HepG2 (cell line): ENCODE results near the gene FAM210A. TPM values are rescaled to one million over a fixed set of nuclear protein-coding genes. Genes with fewer than 3 reads are reported as not detected.

Experiments used
- ATAC-seq: fragments of 200-7000 bp; cut with Tn5 transposase; 3 replicates; pipeline ENCODE4 v1.9.1; 2020; ENCODE audit warnings: mild to moderate bottlenecking, moderate library complexity
- BruUV-seq: library from RNA; stranded (reverse); fragments of 400-500 nt; replicated peaks from 2 replicates; lab custom pipeline; 2021; lab: Mats Ljungman, UMichigan
- CTCF ChIA-PET: fragments of 300-600 bp; formaldehyde crosslinking; extraction: SDS; loops from one replicate; lab custom pipeline; 2021; ENCODE audit warnings: low total read pairs, inconsistent platforms, low intra/inter-chr PET ratio; lab: Yijun Ruan, JAX
- POLR2A ChIA-PET: fragments of 350-600 bp; sonication (Branson Sonifier 250); formaldehyde crosslinking; loops from one replicate; lab custom pipeline; 2020; ENCODE audit warnings: antibody characterized with exemption, inconsistent platforms; lab: Yijun Ruan, JAX
- DNase-seq: peaks from one replicate; pipeline ENCODE4 v3.0.0-alpha.2; 2015; ENCODE audit warnings: low spot score
- FAIRE-seq: peaks from 3 replicates; lab custom pipeline; 2011; peaks lifted over from hg19 to GRCh38; lab: Jason Lieb, UNC
- H2AFZ ChIP-seq: one replicate; pipeline ENCODE4 v1.6.1; 2011; ENCODE audit warnings: low read length, inconsistent platforms
- H3K27ac ChIP-seq: fragments of 300-600 bp; 3 replicates; pipeline ENCODE4 v1.8.0; 2011; ENCODE audit warnings: mixed run types, mild to moderate bottlenecking, mixed read lengths, low read length, inconsistent platforms; ENCODE audit not compliant: insufficient read depth; ENCODE audit errors: extremely low read length
- H3K27me3 ChIP-seq, 2 experiments: fragments of 200-600 bp in 1 of 2; 2 replicates in 1 of 2; 3 replicates in 1 of 2; pipeline versions ENCODE4 v1.6.0 to v1.8.0; 2011; ENCODE audit warnings: low read length in 2 of 2, mild to moderate bottlenecking in 2 of 2, moderate library complexity in 2 of 2, inconsistent platforms in 1 of 2; ENCODE audit not compliant: insufficient read depth in 2 of 2, control insufficient read depth in 1 of 2
- H3K36me3 ChIP-seq, 2 experiments: fragments of 200-600 bp in 1 of 2; replicated peaks in 1 of 2; 2 replicates in 1 of 2; 3 replicates in 1 of 2; pipeline versions ENCODE4 v1.5.1 to v1.8.0; 2011; ENCODE audit warnings: low read length in 2 of 2, inconsistent platforms in 1 of 2; ENCODE audit not compliant: insufficient read depth in 2 of 2, control insufficient read depth in 1 of 2
- H3K4me1 ChIP-seq: 2 replicates; pipeline ENCODE4 v1.5.1; 2012; ENCODE audit warnings: low read length, inconsistent platforms; ENCODE audit not compliant: insufficient read depth
- H3K4me2 ChIP-seq: 2 replicates; pipeline ENCODE4 v1.6.0; 2011; ENCODE audit warnings: low read depth, low read length, inconsistent platforms
- H3K4me3 ChIP-seq, 3 experiments: fragments of 200-600 bp in 1 of 3; sonication (generic), shearing (Covaris generic) in 1 of 3; replicated peaks in 1 of 3; 2 replicates each; pipeline ENCODE4 v1.5.1; 2011 to 2016; ENCODE audit warnings: low read length in 3 of 3, inconsistent platforms in 2 of 3, low read depth in 2 of 3, mild to moderate bottlenecking in 2 of 3, control low read depth in 1 of 3, mixed read lengths in 1 of 3; ENCODE audit not compliant: insufficient read depth in 1 of 3
- H3K79me2 ChIP-seq: one replicate; pipeline ENCODE4 v1.6.1; 2011; ENCODE audit warnings: low read length, inconsistent platforms; ENCODE audit not compliant: insufficient read depth
- H3K9ac ChIP-seq: 2 replicates; pipeline ENCODE4 v1.6.0; 2011; ENCODE audit warnings: mild to moderate bottlenecking, low read depth, low read length, inconsistent platforms; ENCODE audit not compliant: insufficient read depth
- H3K9me3 ChIP-seq: 2 replicates; pipeline ENCODE4 v1.5.1; 2012; ENCODE audit warnings: mild to moderate bottlenecking, low read length
- H4K20me1 ChIP-seq: 2 replicates; pipeline ENCODE4 v1.6.0; 2011; ENCODE audit warnings: inconsistent platforms, mild to moderate bottlenecking, low read length, moderate library complexity; ENCODE audit not compliant: insufficient read depth
- CAMTA2 ChIP-seq: sonication (generic); formaldehyde crosslinking; IDR thresholded peaks from 2 replicates; pipeline ENCODE4 v1.4.0; 2020; ENCODE audit warnings: mild to moderate bottlenecking, missing genetic modification reagents, borderline replicate concordance
- ELK4 ChIP-seq: sonication (generic); formaldehyde crosslinking; IDR thresholded peaks from 2 replicates; pipeline ENCODE4 v1.9.0; 2021; ENCODE audit warnings: missing genetic modification reagents, borderline replicate concordance
- GLI4 ChIP-seq: sonication (generic); formaldehyde crosslinking; IDR thresholded peaks from 2 replicates; pipeline ENCODE4 v1.5.1; 2020; ENCODE audit warnings: missing genetic modification reagents, mild to moderate bottlenecking, moderate library complexity, borderline replicate concordance
- GPBP1L1 ChIP-seq: sonication (generic); formaldehyde crosslinking; IDR thresholded peaks from 2 replicates; pipeline ENCODE4 v1.5.0; 2020; ENCODE audit warnings: mild to moderate bottlenecking, missing genetic modification reagents
- HOMEZ ChIP-seq: IDR thresholded peaks from 2 replicates; pipeline ENCODE4 v1.6.1; 2016; ENCODE audit warnings: low read depth
- IKZF1 ChIP-seq: fragments of 450-650 bp; IDR thresholded peaks from 2 replicates; pipeline ENCODE4 v1.7.1; 2016
- KDM2A ChIP-seq: sonication (generic); formaldehyde crosslinking; IDR thresholded peaks from 2 replicates; pipeline ENCODE4 v1.4.0; 2020; ENCODE audit warnings: low read depth, missing genetic modification reagents, borderline replicate concordance
- NFYB ChIP-seq: sonication (generic); formaldehyde crosslinking; IDR thresholded peaks from 2 replicates; pipeline ENCODE4 v1.4.0; 2020; ENCODE audit warnings: missing genetic modification reagents
- SOX5 ChIP-seq: IDR thresholded peaks from 2 replicates; pipeline ENCODE4 v1.6.1; 2016; ENCODE audit warnings: borderline replicate concordance
- SOX6 ChIP-seq, 2 experiments: fragments of 450-650 bp in 1 of 2; sonication (generic) in 1 of 2; formaldehyde crosslinking in 1 of 2; IDR thresholded peaks; 2 replicates each; pipeline versions ENCODE4 v1.4.0 to v1.6.1; 2017 to 2020; ENCODE audit warnings: antibody characterized with exemption in 1 of 2, mild to moderate bottlenecking in 1 of 2, missing genetic modification reagents in 1 of 2
- TFDP2 ChIP-seq: sonication (generic); formaldehyde crosslinking; IDR thresholded peaks from 2 replicates; pipeline ENCODE4 v1.4.0; 2020; ENCODE audit warnings: missing genetic modification reagents
- ZFP41 ChIP-seq: sonication (generic); formaldehyde crosslinking; IDR thresholded peaks from 2 replicates; pipeline ENCODE4 v1.4.0; 2020; ENCODE audit warnings: mild to moderate bottlenecking, missing genetic modification reagents, borderline replicate concordance
- ZNF292 ChIP-seq: sonication (generic); formaldehyde crosslinking; IDR thresholded peaks from 2 replicates; pipeline ENCODE4 v1.8.1; 2022; ENCODE audit warnings: mild to moderate bottlenecking, low read depth, missing genetic modification reagents, borderline replicate concordance
- ZNF441 ChIP-seq: sonication (generic); formaldehyde crosslinking; IDR thresholded peaks from 2 replicates; pipeline ENCODE4 v1.7.0; 2021; ENCODE audit warnings: missing genetic modification reagents, borderline replicate concordance
- ZNF557 ChIP-seq: sonication (generic); formaldehyde crosslinking; IDR thresholded peaks from 2 replicates; pipeline ENCODE4 v1.4.0; 2020; ENCODE audit warnings: missing genetic modification reagents
- ZNF598 ChIP-seq: sonication (generic); formaldehyde crosslinking; IDR thresholded peaks from 2 replicates; pipeline ENCODE4 v1.5.1; 2020; ENCODE audit warnings: mild to moderate bottlenecking, missing genetic modification reagents, borderline replicate concordance
- ZNF747 ChIP-seq: sonication (generic); formaldehyde crosslinking; IDR thresholded peaks from 2 replicates; pipeline ENCODE4 v1.8.1; 2023; ENCODE audit warnings: missing genetic modification reagents, mild to moderate bottlenecking, borderline replicate concordance
- WGBS: methylation state at CpG from one replicate; pipeline ENCODE4 v1.1.6; 2017; ENCODE audit warnings: low lambda C conversion rate; 5-methylcytosine and 5-hydroxymethylcytosine counted together
- in situ Hi-C: cut with HindIII; loops from 2 replicates; pipeline ENCODE4 v1.10.0; 2017; ENCODE audit warnings: low pct_unique_long_range_greater_than_20kb; ENCODE audit not compliant: extremely low pct_ligation_motif_present
- intact Hi-C: fragments of 100-400 bp; cut with micrococcal nuclease; formaldehyde crosslinking; loops from one replicate; pipeline ENCODE4 v1.10.0; 2022; ENCODE audit not compliant: unreplicated experiment
- polyA plus RNA-seq, 8 experiments: library from polyadenylated mRNA; depleted of rRNA in 3 of 8; stranded (reverse) in 7 of 8; unstranded in 1 of 8; fragments of >200 nt; fragmentation: Illumina TruSeq in 4 of 8; extraction: Trizol in 4 of 8; gene quantifications; 2 replicates each; pipeline versions ENCODE4 v1.2.1 to v1.2.3, GENCODE V29; 2011 to 2016; ENCODE audit warnings: low read depth in 4 of 8, missing spikeins in 1 of 8, mixed read lengths in 1 of 8; ENCODE audit not compliant: insufficient read depth in 1 of 8
- total RNA-seq, 5 experiments: library from RNA; depleted of rRNA; stranded (reverse); fragments of >200 nt; fragmentation: Illumina TruSeq; extraction: Trizol; gene quantifications; 2 replicates each; pipeline ENCODE4 v1.2.3, GENCODE V29; 2016; ENCODE audit warnings: low read depth in 1 of 5

Gene FAM210A
- total and polyA plus RNA-seq, 2 of the 13 experiments (the other 11 are each of a cell fraction or from before 2014, with no cell fraction given), result 33.2 to 37.5 TPM

- FAIRE-seq (no peak), DNase-seq (peak; percentile 14), ATAC-seq (peak; percentile 74)
- Histone ChIP-seq H3K9ac (no peak overlapping the region), H3K4me2 (no peak overlapping the region), H3K4me3 (no peak overlapping the region), H3K36me3 (no peaks in the 10 kb centered on the region), H2AFZ (no peak overlapping the region), H3K27ac (no peak overlapping the region), H3K79me2 (no peaks in the 10 kb centered on the region), H4K20me1 (no peaks in the 10 kb centered on the region), H3K4me1 (peaks cover 12% of the 10 kb centered on the region), H3K9me3 (no peaks in the 10 kb centered on the region), H3K27me3 (no peaks in the 10 kb centered on the region)
- in situ Hi-C loops, result loop anchor here (25.0 kb wide), 3 partner anchors 113 to 637 kb away; partner anchors contain the start of gene LDLRAD4
- BruUV-seq, result no TSS peak
- CTCF ChIA-PET, result no interaction called here
- WGBS, result 77% methylated on average over 23 of the region's 23 CpGs
- POLR2A ChIA-PET, result no interaction called here
- intact Hi-C loops, result loop anchor here (1.0 kb wide), 1 partner anchor 32 kb away; no protein-coding TSS in a partner anchor
- TF ChIP-seq SOX6 (IDR thresholded peaks at IDR 0.05), result no peak
- TF ChIP-seq SOX6 (CRISPR knock-in tag; IDR thresholded peaks at IDR 0.05), result 0 out of 2 replicates have a peak, but pooled peaks have one; percentile 15
- no peak for TF ChIP-seq ZFP41 (CRISPR knock-in tag)
- TF ChIP-seq KDM2A (CRISPR knock-in tag), result no peak
- no peak for TF ChIP-seq ZNF557 (CRISPR knock-in tag)
- 0 out of 2 replicates have a peak, but pooled peaks have one; percentile 30 for TF ChIP-seq TFDP2
- TF ChIP-seq SOX5 (CRISPR knock-in tag), result no peak
- TF ChIP-seq NFYB (CRISPR knock-in tag), result no peak
- TF ChIP-seq ZNF747 (CRISPR knock-in tag), result no peak
- 0 out of 2 replicates have a peak, but pooled peaks have one; percentile 44 for TF ChIP-seq ZNF598 (CRISPR knock-in tag)
- no peak for TF ChIP-seq ZNF292 (CRISPR knock-in tag)
- no peak for TF ChIP-seq GPBP1L1 (CRISPR knock-in tag)
- no peak for TF ChIP-seq ZNF441 (CRISPR knock-in tag)
- no peak for TF ChIP-seq CAMTA2 (CRISPR knock-in tag)
- TF ChIP-seq IKZF1, result no peak
- TF ChIP-seq ELK4 (CRISPR knock-in tag), result no peak
- TF ChIP-seq HOMEZ (CRISPR knock-in tag), result no peak
- no peak for TF ChIP-seq GLI4 (CRISPR knock-in tag)
Observed at GRCh38 chr18:13649397-13650390, 76.7 kb downstream of the FAM210A start.
